Breast epithelium (tissue), 3 donors: ENCODE results near the gene ZCCHC14.

Experiments used
- POLR2A ChIP-seq: fragments of 450-650 bp; IDR thresholded peaks from one replicate; pipeline ENCODE4 v1.6.1; 2016; ENCODE audit warnings: antibody characterized with exemption, mild to moderate bottlenecking, moderate library complexity
- TF ChIP-seq, protein P1 (sequence below), 3 donors: fragments of 450-650 bp; IDR thresholded peaks; one replicate each; pipeline ENCODE4 v1.5.1; 2016 to 2017; ENCODE audit warnings: antibody characterized with exemption in 3 of 3, mild to moderate bottlenecking in 3 of 3, moderate library complexity in 3 of 3

DNA sequence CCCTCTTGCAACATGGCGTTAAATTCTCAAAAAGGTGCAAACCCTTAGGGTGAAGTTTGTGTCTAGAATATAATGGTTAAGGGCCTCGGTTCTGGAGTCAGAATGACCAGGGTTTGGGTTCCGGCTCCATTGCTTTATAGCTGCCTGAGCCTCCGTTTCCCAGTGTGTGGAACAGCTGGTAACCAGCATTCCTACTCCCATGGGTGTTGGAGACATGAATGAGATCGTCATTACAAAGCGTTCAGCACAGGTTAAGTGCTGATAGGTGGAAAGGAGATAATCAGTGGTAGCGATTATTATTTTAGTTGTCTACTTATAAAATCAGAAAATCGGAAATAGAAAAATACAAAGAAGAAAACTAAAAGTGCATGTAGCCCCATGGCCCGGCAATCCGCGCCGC, 23.5 kb upstream of the ZCCHC14 start:
- TF ChIP-seq, protein P1, sequence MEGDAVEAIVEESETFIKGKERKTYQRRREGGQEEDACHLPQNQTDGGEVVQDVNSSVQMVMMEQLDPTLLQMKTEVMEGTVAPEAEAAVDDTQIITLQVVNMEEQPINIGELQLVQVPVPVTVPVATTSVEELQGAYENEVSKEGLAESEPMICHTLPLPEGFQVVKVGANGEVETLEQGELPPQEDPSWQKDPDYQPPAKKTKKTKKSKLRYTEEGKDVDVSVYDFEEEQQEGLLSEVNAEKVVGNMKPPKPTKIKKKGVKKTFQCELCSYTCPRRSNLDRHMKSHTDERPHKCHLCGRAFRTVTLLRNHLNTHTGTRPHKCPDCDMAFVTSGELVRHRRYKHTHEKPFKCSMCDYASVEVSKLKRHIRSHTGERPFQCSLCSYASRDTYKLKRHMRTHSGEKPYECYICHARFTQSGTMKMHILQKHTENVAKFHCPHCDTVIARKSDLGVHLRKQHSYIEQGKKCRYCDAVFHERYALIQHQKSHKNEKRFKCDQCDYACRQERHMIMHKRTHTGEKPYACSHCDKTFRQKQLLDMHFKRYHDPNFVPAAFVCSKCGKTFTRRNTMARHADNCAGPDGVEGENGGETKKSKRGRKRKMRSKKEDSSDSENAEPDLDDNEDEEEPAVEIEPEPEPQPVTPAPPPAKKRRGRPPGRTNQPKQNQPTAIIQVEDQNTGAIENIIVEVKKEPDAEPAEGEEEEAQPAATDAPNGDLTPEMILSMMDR (IDR thresholded peaks at IDR 0.05), result no peak
- no peak for TF ChIP-seq POLR2A
